Neural cell (in vitro differentiated cells): ENCODE results near the gene CLIP4.

Experiments
- CTCF ChIP-seq: fragments of 450-650 bp; IDR thresholded peaks from 2 replicates; pipeline ENCODE4 v1.5.1; 2014; ENCODE audit warnings: antibody characterized with exemption, mild to moderate bottlenecking, moderate library complexity; ENCODE audit not compliant: poor library complexity, severe bottlenecking
- EP300 ChIP-seq: fragments of 450-650 bp; conservative IDR thresholded peaks from 2 replicates; pipeline ENCODE4 v1.6.1; 2014; ENCODE audit warnings: antibody characterized with exemption, mild to moderate bottlenecking, moderate library complexity; ENCODE audit not compliant: poor library complexity, severe bottlenecking
- SMC3 ChIP-seq: fragments of 450-650 bp; conservative IDR thresholded peaks from 2 replicates; pipeline ENCODE4 v1.6.1; 2014; ENCODE audit warnings: antibody characterized with exemption, mild to moderate bottlenecking, moderate library complexity; ENCODE audit not compliant: poor library complexity

DNA sequence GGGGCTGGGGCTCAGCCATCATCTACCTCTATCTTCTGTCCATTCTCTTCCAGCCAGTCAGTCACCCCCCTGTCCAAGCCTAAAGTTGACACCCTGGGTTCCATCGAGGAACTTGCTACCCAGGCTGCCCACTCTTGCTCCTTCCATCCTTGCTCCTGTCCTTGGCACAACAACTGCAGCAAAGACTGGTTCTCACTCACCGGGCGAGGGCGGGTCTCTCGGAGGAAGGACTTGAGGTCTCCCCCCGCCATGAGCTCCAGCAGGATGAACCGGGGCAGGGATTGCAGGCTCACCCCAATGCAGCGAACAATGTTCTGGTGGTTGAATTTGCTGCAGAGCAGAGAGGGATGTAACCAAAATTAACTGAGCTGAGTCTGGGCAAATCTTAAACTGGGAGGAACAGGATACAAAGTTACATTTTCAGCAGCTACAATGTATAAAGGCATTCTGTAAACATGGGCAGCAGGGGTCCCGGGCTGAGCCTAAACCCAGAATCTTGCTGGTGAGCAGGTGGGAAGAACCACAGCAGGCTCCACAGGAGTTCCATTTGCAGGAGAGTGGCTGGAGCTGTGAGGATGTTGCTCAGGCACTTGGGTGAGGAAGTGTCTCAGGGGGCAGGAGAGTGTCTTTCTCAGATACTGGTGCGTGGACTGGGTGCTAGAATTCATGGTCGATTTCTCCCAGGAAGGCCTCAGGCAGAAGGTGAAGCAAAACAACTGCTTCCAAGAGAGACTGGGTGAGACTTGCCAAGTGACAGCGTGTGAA, 105.5 kb downstream of the CLIP4 start:
- no peak for TF ChIP-seq EP300
- TF ChIP-seq CTCF: no peak
- TF ChIP-seq SMC3: no peak
